SK-N-SH (cell line): Measurements from ENCODE around the gene LCNL1. TPM values are rescaled to one million over a fixed set of nuclear protein-coding genes. Genes with fewer than 3 reads are reported as not detected.

Source experiments
- CTCF ChIA-PET: fragments of 300-600, 350-600 bp; formaldehyde crosslinking; extraction: SDS; loops from one replicate; lab custom pipeline; 2021; lab: Yijun Ruan, JAX
- POLR2A ChIA-PET: fragments of 350-600 bp; sonication (Branson Sonifier 250); formaldehyde crosslinking; extraction: SDS; loops from one replicate; lab custom pipeline; 2020; ENCODE audit warnings: antibody characterized with exemption, inconsistent platforms; lab: Yijun Ruan, JAX
- DNase-seq: peaks from one replicate; pipeline ENCODE4 v3.0.0; 2012
- H2AFZ ChIP-seq: fragments of 200-600 bp; sonication (generic); 2 replicates; pipeline ENCODE4 v1.8.1; 2016; ENCODE audit warnings: antibody characterized with exemption, mild to moderate bottlenecking, low read depth
- H3F3A ChIP-seq: fragments of 200-600 bp; sonication (generic); replicated peaks from 2 replicates; pipeline ENCODE3; 2016; ENCODE audit warnings: antibody characterized with exemption, mild to moderate bottlenecking; ENCODE audit not compliant: insufficient read depth
- H3K27ac ChIP-seq, 2 experiments: fragments of 200-500 bp in 1 of 2; fragments of 200-600 bp in 1 of 2; sonication (Bioruptor generic) in 1 of 2; sonication (generic), shearing (Covaris generic) in 1 of 2; 2 replicates each; pipeline versions ENCODE4 v1.5.1 to v1.6.1; 2014 to 2016; ENCODE audit warnings: low read depth in 2 of 2, inconsistent platforms in 1 of 2, low read length in 1 of 2, mild to moderate bottlenecking in 1 of 2, mixed read lengths in 1 of 2
- H3K27me3 ChIP-seq: fragments of 200-600 bp; sonication (generic), shearing (Covaris generic); 2 replicates; pipeline ENCODE4 v1.6.1; 2016; ENCODE audit warnings: mixed run types; ENCODE audit not compliant: insufficient read depth
- H3K36me3 ChIP-seq, 2 experiments: fragments of 200-500 bp in 1 of 2; fragments of 200-600 bp in 1 of 2; sonication (Bioruptor generic) in 1 of 2; sonication (generic) in 1 of 2; replicated peaks in 1 of 2; 2 replicates each; pipeline versions ENCODE3 to v1.5.1; 2014 to 2016; ENCODE audit warnings: low read length in 1 of 2, mild to moderate bottlenecking in 1 of 2; ENCODE audit not compliant: insufficient read depth in 2 of 2, control insufficient read depth in 1 of 2
- H3K4me1 ChIP-seq, 2 experiments: fragments of 200-500 bp in 1 of 2; fragments of 200-600 bp in 1 of 2; sonication (Bioruptor generic) in 1 of 2; sonication (generic), shearing (Covaris generic) in 1 of 2; 2 replicates each; pipeline versions ENCODE4 v1.5.1 to v1.6.1; 2014 to 2016; ENCODE audit warnings: low read depth in 1 of 2, low read length in 1 of 2, mixed run types in 1 of 2; ENCODE audit not compliant: insufficient read depth in 2 of 2, control insufficient read depth in 1 of 2
- H3K4me2 ChIP-seq: fragments of 200-600 bp; sonication (generic), shearing (Covaris generic); 2 replicates; pipeline ENCODE4 v1.6.1; 2017; ENCODE audit warnings: mixed run types
- H3K4me3 ChIP-seq, 2 experiments: fragments of 200-500 bp in 1 of 2; fragments of 200-600 bp in 1 of 2; sonication (Bioruptor generic) in 1 of 2; sonication (generic), shearing (Covaris generic) in 1 of 2; 2 replicates each; pipeline versions ENCODE4 v1.5.1 to v1.8.1; 2014 to 2016; ENCODE audit warnings: low read depth in 2 of 2, inconsistent platforms in 1 of 2, low read length in 1 of 2, mild to moderate bottlenecking in 1 of 2, mixed read lengths in 1 of 2, moderate library complexity in 1 of 2
- H3K79me2 ChIP-seq: fragments of 200-600 bp; sonication (generic); 2 replicates; pipeline ENCODE4 v1.8.1; 2017; ENCODE audit warnings: mild to moderate bottlenecking; ENCODE audit not compliant: insufficient read depth
- H3K9ac ChIP-seq: fragments of 200-600 bp; sonication (generic); 2 replicates; pipeline ENCODE4 v1.6.1; 2017; ENCODE audit warnings: mixed run types
- H3K9me2 ChIP-seq: fragments of 200-600 bp; sonication (generic); 2 replicates; pipeline ENCODE4 v1.6.1; 2017; ENCODE audit warnings: mixed run types
- H3K9me3 ChIP-seq: fragments of 200-600 bp; sonication (generic); 2 replicates; pipeline ENCODE4 v1.6.1; 2017; ENCODE audit warnings: mixed run types, mild to moderate bottlenecking, moderate library complexity
- H4K20me1 ChIP-seq: fragments of 200-600 bp; sonication (generic); 2 replicates; pipeline ENCODE4 v1.6.1; 2017; ENCODE audit warnings: mild to moderate bottlenecking, mixed run types; ENCODE audit not compliant: insufficient read depth
- CHD2 ChIP-seq: fragments of 150-350 bp; IDR thresholded peaks from 2 replicates; pipeline ENCODE4 v1.6.1; 2018; ENCODE audit warnings: low read length; ENCODE audit not compliant: partially characterized antibody
- CTCF ChIP-seq: fragments of 200-600 bp; sonication (generic); IDR thresholded peaks from 2 replicates; pipeline ENCODE4 v1.6.1; 2017; ENCODE audit warnings: antibody characterized with exemption, mild to moderate bottlenecking, moderate library complexity
- ELF1 ChIP-seq: IDR thresholded peaks from 2 replicates; pipeline ENCODE4 v1.4.0; 2012
- FOSL2 ChIP-seq: IDR thresholded peaks from 2 replicates; pipeline ENCODE4 v1.4.0; 2012; ENCODE audit warnings: low read depth, mild to moderate bottlenecking, moderate library complexity, borderline replicate concordance
- FOXM1 ChIP-seq: IDR thresholded peaks from 2 replicates; pipeline ENCODE4 v1.4.0; 2012; ENCODE audit warnings: low read depth, mild to moderate bottlenecking
- GABPA ChIP-seq: IDR thresholded peaks from 2 replicates; pipeline ENCODE4 v1.4.0; 2012; ENCODE audit warnings: low read depth, mild to moderate bottlenecking
- GATA2 ChIP-seq: sonication (generic); formaldehyde crosslinking; IDR thresholded peaks from 2 replicates; pipeline ENCODE4 v1.5.0; 2020; ENCODE audit warnings: mild to moderate bottlenecking, missing genetic modification reagents
- IRF3 ChIP-seq: fragments of 150-350 bp; IDR thresholded peaks from 2 replicates; pipeline ENCODE4 v1.6.1; 2016; ENCODE audit warnings: mild to moderate bottlenecking, low read depth, low read length
- NRF1 ChIP-seq: IDR thresholded peaks from 2 replicates; pipeline ENCODE4 v1.6.1; 2012; ENCODE audit warnings: low read depth, mild to moderate bottlenecking, low read length
- PBX3 ChIP-seq: IDR thresholded peaks from 2 replicates; pipeline ENCODE4; 2012
- POLR2AphosphoS5 ChIP-seq: IDR thresholded peaks from 2 replicates; pipeline ENCODE4 v1.6.1; 2012; ENCODE audit warnings: low read depth, low read length
- RAD21 ChIP-seq: IDR thresholded peaks from 2 replicates; pipeline ENCODE4 v1.6.1; 2012; ENCODE audit warnings: mild to moderate bottlenecking, low read length
- RCOR1 ChIP-seq: fragments of 150-350 bp; IDR thresholded peaks from 2 replicates; pipeline ENCODE4 v1.6.1; 2017; ENCODE audit warnings: antibody characterized with exemption, low read length
- TCF12 ChIP-seq: IDR thresholded peaks from 2 replicates; pipeline ENCODE4 v1.4.0; 2012
- TEAD4 ChIP-seq: IDR thresholded peaks from 2 replicates; pipeline ENCODE4 v1.4.0; 2012; ENCODE audit warnings: mild to moderate bottlenecking, borderline replicate concordance; ENCODE audit not compliant: insufficient read depth
- USF1 ChIP-seq: IDR thresholded peaks from 2 replicates; pipeline ENCODE4 v1.4.0; 2012; ENCODE audit warnings: low read depth, borderline replicate concordance
- USF2 ChIP-seq: fragments of 150-350 bp; IDR thresholded peaks from 2 replicates; pipeline ENCODE4 v1.6.1; 2017; ENCODE audit warnings: antibody characterized with exemption, low read length, low read depth, borderline replicate concordance
- YY1 ChIP-seq: IDR thresholded peaks from 2 replicates; pipeline ENCODE4 v1.4.0; 2012; ENCODE audit warnings: low read depth, mild to moderate bottlenecking
- WGBS: methylation state at CpG from one replicate; pipeline ENCODE4 v1.1.6; 2017; ENCODE audit warnings: low lambda C conversion rate; 5-methylcytosine and 5-hydroxymethylcytosine counted together
- polyA plus RNA-seq, 3 experiments: library from polyadenylated mRNA; depleted of rRNA; stranded (reverse); fragments of >200 nt; gene quantifications; 2 replicates each; pipeline ENCODE4 v1.2.3, GENCODE V29; 2012

The LCNL1 gene
- polyA plus RNA-seq, 1 of the 3 experiments (the other 2 are of a cell fraction): not detected

GRCh38 chr9:136979769-136980587 is 2.8 kb upstream of the LCNL1 start:
- Histone ChIP-seq H2AFZ (no peak overlapping the region), H3F3A (peaks cover 4% of the 10 kb centered on the region), H3K4me1 (peaks cover 0 to 27% of the 10 kb centered on the region in 2 experiments; a peak in 1 of 4 replicates), H4K20me1 (no peaks in the 10 kb centered on the region), H3K79me2 (no peaks in the 10 kb centered on the region), H3K4me3 (no peak overlapping the region), H3K9me2 (no peaks in the 10 kb centered on the region), H3K27ac (no peak overlapping the region), H3K9ac (no peak overlapping the region), H3K9me3 (no peaks in the 10 kb centered on the region), H3K4me2 (no peak overlapping the region), H3K27me3 (no peaks in the 10 kb centered on the region), H3K36me3 (no peaks in the 10 kb centered on the region)
- POLR2A ChIA-PET: no interaction called here
- DNase-seq: no peak
- CTCF ChIA-PET: interaction anchor here (1.4 to 3.6 kb wide), 2 partner anchors 49 to 55 kb away, joined by 4 to 14 read pairs; partner anchors contain the start of gene ABCA2
- TF ChIP-seq FOSL2 (no peak), GATA2 (CRISPR knock-in tag) (no peak), RAD21 (no peak), CTCF (no peak), TEAD4 (no peak), YY1 (no peak), ELF1 (no peak), GABPA (no peak), USF1 (no peak), POLR2AphosphoS5 (no peak), USF2 (no peak), PBX3 (no peak), RCOR1 (no peak), NRF1 (no peak), TCF12 (no peak), FOXM1 (no peak), IRF3 (no peak), CHD2 (no peak)
- 89% methylated on average over 5 of the region's 26 CpGs for WGBS
